Bone marrow (tissue), 2 donors: ENCODE results near the gene ETF1.

Experiments used
- DNase-seq, 2 donors: peaks; one replicate each; lab custom pipeline; 2025; lab: John Stamatoyannopoulos, UW

The ETF1 gene

GRCh38 chr5:138463419-138464007 lies 79.5 kb downstream of the ETF1 start:
- no peak for DNase-seq

- no peak for DNase-seq
These were observed 81.5 kb downstream of the ETF1 start for GRCh38 chr5:138461343-138462125.

GRCh38 chr5:138460032-138460693 lies 82.9 kb downstream of the ETF1 start:
- no peak for DNase-seq

- DNase-seq: peak; percentile 19 to 56
These were observed 83.6 kb downstream of the ETF1 start for GRCh38 chr5:138459311-138459933.

- no peak for DNase-seq
These were observed 84.2 kb downstream of the ETF1 start for GRCh38 chr5:138458856-138459255.

GRCh38 chr5:138458384-138458783 lies 84.7 kb downstream of the ETF1 start:
- DNase-seq: no peak

GRCh38 chr5:138457531-138458275 lies 85.3 kb downstream of the ETF1 start:
- DNase-seq: no peak
